Activated CD4-positive, alpha-beta T cell treated with anti-CD3 and anti-CD28 coated beads for 24 hours (primary cell): ENCODE results near the gene TOR2A.

Experiments
- DNase-seq, 2 donors: peaks; one replicate each; pipeline ENCODE4 v3.0.0-alpha.2; 2020; ENCODE audit warnings: low read depth in 2 of 2

The TOR2A gene

DNA sequence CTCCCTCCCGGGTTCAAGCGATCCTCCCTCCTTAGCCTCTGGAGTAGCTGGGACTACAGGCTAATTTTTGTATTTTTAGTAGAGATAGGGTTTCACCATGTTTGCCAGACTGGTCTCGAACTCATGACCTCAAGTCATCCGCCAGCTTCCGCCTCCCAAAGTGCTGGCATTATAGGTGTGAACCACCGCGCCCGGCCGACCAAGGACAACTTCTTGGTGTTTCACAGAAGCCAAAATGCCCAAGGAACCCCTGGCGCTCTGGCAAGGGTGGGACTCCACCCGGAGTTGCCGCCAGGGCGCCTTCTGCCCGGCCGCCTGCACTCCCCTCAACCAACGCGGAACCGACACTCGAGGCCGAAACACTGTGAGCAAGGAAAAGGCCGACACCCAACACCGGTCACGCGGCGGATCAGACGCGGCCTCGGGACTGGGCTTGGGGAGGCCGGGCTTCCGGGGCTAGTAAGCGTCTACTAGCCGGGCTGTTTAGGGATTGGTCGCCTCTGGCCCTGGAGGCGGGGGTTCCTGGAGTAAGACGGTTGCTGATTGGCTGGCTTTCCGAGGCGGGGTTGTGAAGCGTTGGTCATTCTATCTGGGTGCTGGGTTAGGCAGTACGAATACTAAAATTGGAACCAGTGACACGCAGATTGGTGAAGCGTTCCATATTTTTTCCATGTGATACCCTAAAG lies 36.0 kb downstream of the TOR2A start:
- peak; percentile 74 to 81 for DNase-seq

DNA sequence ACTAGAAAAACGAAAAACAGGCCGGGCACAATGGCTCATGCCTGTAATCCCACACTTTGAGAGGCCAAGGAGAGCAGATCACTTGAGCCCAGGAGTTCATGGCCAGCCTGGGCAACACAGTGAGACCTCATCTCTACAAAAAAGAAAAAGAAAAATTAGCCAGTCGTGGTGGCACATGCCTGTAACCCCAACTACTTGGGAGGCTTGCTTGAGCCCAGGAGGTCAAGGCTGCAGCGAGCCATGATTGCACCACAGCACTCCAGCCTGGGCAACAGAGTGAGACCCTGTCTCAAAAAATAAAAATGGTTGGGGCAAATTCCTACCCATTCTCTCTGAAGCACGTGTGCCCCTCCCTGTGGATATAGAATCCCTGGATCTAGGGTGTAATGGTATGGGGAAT lies 36.7 kb downstream of the TOR2A start:
- DNase-seq, result no peak

DNA sequence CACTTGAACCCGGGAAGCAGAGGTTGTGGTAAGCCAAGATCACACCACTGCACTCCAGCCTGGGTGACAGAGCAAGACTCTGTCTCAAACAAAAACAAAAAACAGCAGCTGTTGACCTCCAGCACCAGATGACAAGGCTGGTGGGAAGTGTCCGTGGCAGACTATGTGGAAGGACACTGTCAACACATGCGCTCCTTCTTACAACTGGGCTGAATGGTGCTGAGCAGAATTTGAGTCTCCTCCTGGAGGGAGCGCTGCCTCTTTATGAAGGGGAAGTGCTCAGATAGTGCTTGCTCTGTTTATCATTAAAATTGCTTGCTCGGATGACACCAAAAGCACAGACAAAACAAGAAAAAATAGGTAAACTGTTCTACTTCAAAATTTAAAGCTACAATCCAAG lies 37.5 kb downstream of the TOR2A start:
- DNase-seq, result no peak

DNA sequence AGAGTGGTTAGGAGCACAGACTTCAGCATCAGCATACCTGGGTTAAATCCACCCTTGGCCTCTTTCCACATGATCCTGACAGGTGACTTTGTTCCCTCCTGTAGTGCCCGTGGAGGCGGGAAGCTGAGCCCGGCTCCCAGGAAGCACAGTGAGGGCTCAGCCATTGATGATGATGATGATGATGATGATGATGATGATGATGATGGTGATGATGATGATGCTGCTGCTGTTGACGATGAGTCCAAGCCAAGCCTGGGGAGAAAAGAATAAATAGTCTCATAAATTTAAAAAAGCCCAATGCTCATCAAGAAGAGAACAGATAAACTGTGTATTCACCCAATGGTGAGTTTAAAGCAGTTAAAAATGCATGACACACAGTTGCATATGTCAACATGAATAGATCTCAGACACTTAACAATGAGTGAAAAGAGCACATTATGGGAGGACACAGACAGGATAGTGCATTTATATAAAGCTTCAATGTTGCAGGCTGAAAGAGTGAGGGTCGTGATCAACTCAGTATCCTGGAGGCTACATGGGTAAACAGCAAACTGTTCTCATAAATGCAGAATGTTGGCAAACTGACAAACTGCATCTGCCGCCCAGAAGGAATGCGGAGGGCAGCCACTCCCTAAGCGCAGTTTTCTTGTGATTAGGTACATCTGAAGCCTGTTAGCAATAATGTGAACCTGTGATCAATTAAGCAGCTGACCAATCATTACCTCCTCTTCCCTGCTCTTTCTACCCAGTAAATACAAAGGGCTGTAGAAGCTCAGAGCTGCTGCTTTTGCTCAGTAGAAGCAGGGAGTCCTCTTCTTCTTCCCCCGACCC lies 40.0 kb downstream of the TOR2A start:
- no peak for DNase-seq

DNA sequence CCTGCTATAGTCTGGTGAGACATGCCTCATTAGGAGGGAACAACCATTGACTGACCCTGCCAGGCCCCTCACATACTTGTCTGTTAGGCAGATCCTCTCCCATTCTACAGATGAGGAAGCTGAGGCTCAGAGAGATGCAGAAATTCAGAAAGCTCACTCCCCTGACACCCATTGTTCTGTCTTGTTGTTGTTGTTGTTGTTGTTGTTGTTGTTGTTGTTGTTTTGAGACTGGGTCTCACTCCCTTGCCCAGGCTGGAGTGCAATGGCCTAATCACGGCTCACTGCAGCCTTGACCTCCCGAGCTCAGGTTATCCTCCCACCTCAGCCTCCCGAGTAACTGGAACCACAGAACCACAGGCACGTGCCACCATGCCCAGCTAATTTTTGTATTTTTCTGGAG lies 41.4 kb downstream of the TOR2A start:
- DNase-seq, result no peak

DNA sequence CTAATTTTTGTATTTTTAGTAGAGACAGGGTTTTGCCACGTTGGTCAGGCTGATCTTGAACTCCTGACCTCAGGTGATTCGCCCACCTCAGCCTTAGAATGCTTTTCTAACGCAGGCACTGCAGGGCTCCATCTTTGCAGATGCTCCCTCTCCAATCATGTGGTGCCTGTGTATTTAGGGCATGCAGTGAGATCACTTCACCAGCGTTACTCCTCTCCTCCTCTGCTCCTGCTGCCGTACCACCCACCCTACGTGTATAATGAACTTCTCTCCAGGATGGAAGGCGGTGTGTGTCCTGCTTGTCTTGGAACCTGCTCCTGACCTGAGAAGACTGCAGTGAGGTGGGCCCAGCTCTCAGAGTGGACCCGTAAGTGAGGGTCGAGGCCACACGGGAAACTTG lies 42.0 kb downstream of the TOR2A start:
- no peak for DNase-seq

DNA sequence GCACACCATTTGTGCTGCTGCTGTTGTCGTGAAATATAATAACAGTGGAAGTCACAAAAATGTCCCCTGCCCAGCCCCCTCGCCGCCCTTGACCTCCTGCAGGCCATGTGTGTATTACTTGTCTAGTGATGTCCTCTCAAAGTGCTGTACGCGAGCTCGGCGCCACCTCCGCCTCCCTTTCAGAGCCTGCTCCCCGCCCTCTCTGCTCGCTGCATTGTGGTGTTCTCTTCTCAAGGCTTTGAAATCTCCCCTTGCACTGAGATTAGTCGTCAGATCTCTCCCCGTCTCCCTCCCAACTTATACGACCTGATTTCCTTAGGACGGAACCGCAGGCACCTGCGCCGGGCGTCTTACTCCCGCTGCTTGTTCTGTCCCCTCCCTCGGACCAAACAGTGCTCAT lies 43.0 kb downstream of the TOR2A start:
- DNase-seq, result no peak

DNA sequence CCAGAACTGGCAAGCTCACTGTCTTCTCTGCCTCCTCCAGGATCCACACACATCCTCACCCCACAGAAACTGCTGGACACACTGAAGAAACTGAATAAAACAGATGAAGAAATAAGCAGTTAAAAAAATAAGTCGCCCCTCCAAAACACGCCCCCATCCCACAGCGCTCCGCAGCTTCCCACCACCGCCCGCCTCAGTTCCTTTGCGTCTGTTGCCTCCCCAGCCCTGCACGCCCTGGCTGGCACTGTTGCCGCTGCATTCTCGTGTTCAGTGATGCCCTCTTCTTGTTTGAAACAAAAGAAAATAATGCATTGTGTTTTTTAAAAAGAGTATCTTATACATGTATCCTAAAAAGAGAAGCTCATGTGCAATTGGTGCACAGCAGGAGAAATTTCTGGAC lies 44.4 kb downstream of the TOR2A start:
- no peak for DNase-seq

DNA sequence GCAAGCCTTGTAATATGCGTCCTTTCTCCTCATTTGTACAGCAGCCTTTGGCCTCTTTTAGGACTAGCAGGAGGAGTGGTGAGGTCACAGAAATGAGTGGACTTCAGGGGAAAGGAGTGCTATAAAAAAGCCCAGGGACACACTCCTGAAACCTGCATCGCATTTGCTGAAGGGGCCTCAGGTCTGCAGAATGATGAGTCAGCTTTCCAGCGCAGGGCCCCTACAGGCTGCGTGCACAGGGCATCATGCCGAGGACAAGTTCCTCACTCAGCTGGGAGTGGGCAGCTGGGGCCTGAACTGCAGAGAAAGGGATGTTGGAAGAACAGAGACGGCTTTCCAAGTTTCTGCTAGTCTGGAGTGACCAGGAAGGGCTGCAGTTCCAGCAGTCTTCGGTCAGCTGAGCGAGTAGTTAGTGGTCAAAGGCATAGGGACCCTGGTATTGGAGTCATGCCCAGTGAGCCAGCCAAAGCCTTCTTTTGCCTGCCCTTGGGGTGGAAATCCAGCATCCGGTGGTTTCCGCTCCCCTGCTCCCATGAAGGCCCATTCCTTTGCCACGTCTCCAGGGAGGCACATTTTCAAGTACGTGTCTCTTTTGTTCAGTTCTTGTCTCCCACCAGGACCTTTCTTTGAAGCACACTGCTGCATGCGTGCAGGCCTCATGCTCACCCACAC lies 45.6 kb downstream of the TOR2A start:
- DNase-seq, result no peak

DNA sequence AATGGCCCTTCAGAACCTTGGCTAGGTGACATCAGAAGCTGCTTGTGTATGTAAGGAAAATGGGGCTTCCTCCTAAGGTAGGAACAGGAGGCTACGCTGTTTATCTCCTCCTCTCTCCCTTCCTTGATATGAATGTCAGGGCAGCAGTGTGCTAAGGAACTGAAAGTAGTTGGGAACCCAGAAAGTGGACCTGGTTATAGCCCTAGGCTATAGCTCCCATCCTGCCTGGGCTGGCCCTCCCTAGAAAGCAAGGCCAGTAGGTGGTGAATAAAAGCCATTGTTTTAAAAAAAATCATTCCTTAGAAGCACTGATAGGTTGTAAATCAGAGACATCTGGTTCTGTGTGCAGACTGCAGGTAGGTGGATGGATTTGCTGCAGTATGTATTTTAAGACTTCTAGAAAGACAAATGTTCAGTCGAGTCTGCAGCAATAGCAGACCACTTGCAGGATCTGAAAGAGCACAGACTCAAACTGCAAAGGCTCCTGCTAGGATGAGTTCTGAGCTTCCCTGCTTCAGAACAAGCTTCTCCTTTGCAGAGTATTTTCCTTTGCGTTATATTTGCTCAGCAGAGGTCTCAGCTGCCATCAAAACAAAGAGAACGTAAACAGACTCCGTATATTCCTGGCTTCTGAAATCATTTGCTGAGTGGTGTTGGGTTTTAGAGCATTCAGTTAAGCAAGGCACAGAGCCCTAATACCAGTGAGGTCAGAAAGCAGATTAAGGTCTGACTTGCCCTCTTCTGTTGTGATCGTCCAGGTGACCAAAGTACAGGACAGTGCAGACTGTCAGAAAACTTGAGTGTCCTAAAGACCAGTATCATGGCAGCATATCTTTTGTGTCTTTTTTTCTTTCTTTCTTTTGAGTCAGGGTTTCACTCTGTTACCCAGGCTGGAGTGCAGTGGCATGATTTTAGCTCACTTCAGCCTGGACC lies 48.4 kb downstream of the TOR2A start:
- no peak for DNase-seq

DNA sequence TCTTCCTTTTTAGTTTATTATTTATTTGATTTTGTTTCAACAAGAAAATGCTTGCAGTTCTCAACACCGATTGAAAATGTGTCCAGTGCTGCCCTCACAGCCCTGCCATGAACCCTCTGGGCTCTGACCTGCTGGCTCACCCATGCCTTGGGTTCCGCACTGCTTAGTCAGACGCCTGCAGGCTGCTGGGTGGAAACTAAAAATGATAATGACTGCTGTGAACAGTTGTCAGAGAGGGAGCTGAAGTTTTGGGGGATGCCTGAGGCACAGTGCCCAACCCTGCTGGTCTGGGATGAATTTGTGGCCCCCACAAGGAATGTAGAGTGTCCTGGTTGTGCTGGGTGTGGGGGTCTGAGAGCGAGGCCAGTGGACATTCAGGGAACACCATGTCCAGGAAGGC lies 50.5 kb downstream of the TOR2A start:
- no peak for DNase-seq

DNA sequence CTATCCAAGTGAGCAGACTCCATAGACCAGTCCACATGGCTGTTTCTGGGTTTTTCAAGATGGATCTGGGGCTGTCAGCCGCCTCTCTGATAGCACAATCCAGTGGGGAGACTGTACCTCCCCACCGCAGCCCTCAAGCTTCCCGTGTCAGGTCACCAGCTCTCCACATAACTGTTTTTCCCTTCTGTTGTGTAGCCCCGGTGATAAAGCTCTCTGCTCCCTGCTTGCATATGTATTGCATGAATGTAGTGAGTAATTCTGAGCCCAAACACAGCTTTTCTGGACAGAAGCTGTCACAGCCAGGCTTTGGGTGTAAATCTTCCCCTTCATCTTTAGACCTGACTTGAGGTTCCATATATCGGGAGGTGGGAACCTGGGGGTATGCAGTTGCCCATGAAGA lies 51.4 kb downstream of the TOR2A start:
- no peak for DNase-seq

DNA sequence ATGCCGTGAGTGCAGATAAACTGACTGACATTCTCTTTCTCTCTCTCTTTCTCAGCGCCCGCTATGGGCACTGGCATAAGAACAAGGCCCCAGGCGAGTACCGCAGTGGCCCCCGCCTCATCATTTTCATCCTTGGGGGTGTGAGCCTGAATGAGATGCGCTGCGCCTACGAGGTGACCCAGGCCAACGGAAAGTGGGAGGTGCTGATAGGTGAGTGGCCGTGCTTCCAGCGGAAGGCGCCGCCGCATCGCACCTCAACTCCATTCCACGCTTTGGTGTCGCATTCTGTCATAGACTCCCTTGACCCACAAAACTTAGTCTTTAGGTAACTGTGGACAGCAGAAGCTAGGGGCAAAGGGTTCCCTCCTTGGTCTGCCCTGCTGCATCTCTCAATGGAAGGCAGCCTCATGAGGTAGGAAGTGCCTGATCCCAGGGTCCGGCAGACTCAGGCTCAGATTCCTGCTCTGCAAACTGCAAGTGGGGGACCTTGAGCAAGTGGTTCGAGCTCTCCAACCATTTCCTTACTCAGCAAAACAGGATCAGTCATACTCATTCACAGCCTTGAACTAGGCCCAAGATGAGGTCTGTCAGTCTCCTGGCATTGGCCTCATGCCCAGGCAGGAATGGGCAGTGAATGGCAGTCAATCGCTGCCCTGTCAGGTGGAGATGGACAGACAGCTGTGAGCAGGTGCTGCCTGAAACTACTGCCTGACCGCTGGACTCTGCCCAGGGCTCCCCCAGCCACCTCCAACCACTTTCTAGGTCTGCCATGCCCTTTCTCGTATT lies 52.5 kb downstream of the TOR2A start:
- DNase-seq, result no peak
